Astrocyte (in vitro differentiated cells and primary cell): Measurements from ENCODE around the gene MTARC1. TPM values are rescaled to one million over a fixed set of nuclear protein-coding genes. Genes with fewer than 3 reads are reported as not detected.

Experiments
- DNase-seq: peaks from one replicate; pipeline ENCODE4 v3.0.0-alpha.2; 2010; ENCODE audit warnings: low read depth
- FAIRE-seq: peaks from 2 replicates; lab custom pipeline; 2011; peaks lifted over from hg19 to GRCh38; lab: Jason Lieb, UNC
- H2AFZ ChIP-seq: 2 replicates; pipeline ENCODE4 v1.6.0; 2012; ENCODE audit warnings: low read depth, low read length, inconsistent platforms
- H3K27ac ChIP-seq: 2 replicates; pipeline ENCODE4 v1.5.1; 2011; ENCODE audit warnings: low read depth, low read length, inconsistent platforms
- H3K27me3 ChIP-seq: 2 replicates; pipeline ENCODE4 v1.6.0; 2011; ENCODE audit warnings: low read length, inconsistent platforms; ENCODE audit not compliant: insufficient read depth
- H3K36me3 ChIP-seq: 2 replicates; pipeline ENCODE4 v1.5.1; 2011; ENCODE audit warnings: low read length, inconsistent platforms; ENCODE audit not compliant: insufficient read depth
- H3K4me1 ChIP-seq: 2 replicates; pipeline ENCODE4 v1.5.1; 2011; ENCODE audit warnings: low read length, inconsistent platforms; ENCODE audit not compliant: insufficient read depth
- H3K4me2 ChIP-seq: 2 replicates; pipeline ENCODE4 v1.6.0; 2012; ENCODE audit warnings: low read length, inconsistent platforms
- H3K4me3 ChIP-seq: 2 replicates; pipeline ENCODE4 v1.5.1; 2011; ENCODE audit warnings: low read depth, mild to moderate bottlenecking, low read length, inconsistent platforms; ENCODE audit not compliant: insufficient read depth
- H3K79me2 ChIP-seq: 2 replicates; pipeline ENCODE4 v1.6.0; 2012; ENCODE audit warnings: mild to moderate bottlenecking, low read length, inconsistent platforms; ENCODE audit not compliant: insufficient read depth
- H3K9ac ChIP-seq: 2 replicates; pipeline ENCODE4 v1.6.0; 2012; ENCODE audit warnings: mild to moderate bottlenecking, low read length, inconsistent platforms
- H3K9me3 ChIP-seq: 2 replicates; pipeline ENCODE4 v1.5.1; 2012; ENCODE audit warnings: low read depth, mild to moderate bottlenecking, low read length, inconsistent platforms; ENCODE audit not compliant: insufficient read depth
- H4K20me1 ChIP-seq: 2 replicates; pipeline ENCODE4 v1.6.0; 2012; ENCODE audit warnings: low read length, inconsistent platforms; ENCODE audit not compliant: insufficient read depth
- H3K27ac Mint-ChIP-seq: one replicate; pipeline ENCODE4 v1.8.0; 2021; ENCODE audit warnings: mild to moderate bottlenecking, mixed read lengths; ENCODE audit not compliant: unreplicated experiment
- H3K27me3 Mint-ChIP-seq: one replicate; pipeline ENCODE4 v1.8.0; 2021; ENCODE audit warnings: low read depth, mixed read lengths; ENCODE audit not compliant: unreplicated experiment
- H3K36me3 Mint-ChIP-seq: one replicate; pipeline ENCODE4 v1.8.0; 2021; ENCODE audit warnings: low read depth, mixed read lengths; ENCODE audit not compliant: unreplicated experiment
- H3K4me1 Mint-ChIP-seq: one replicate; pipeline ENCODE4 v1.8.0; 2021; ENCODE audit warnings: low read depth, mixed read lengths; ENCODE audit not compliant: unreplicated experiment
- H3K4me3 Mint-ChIP-seq: one replicate; pipeline ENCODE4 v1.8.0; 2021; ENCODE audit warnings: mild to moderate bottlenecking, moderate library complexity, mixed read lengths; ENCODE audit not compliant: unreplicated experiment
- H3K9me3 Mint-ChIP-seq: one replicate; pipeline ENCODE4 v1.8.0; 2021; ENCODE audit warnings: mild to moderate bottlenecking, mixed read lengths; ENCODE audit not compliant: unreplicated experiment
- EZH2 ChIP-seq: IDR thresholded peaks from 2 replicates; pipeline ENCODE4 v1.6.1; 2012; ENCODE audit warnings: mild to moderate bottlenecking, low read length, inconsistent platforms; ENCODE audit not compliant: insufficient read depth
- total RNA-seq: library from RNA; stranded (reverse); gene quantifications from 2 replicates; pipeline ENCODE4 v1.2.1, GENCODE V29; 2021
- TF ChIP-seq, protein P1 (sequence below): IDR thresholded peaks from 2 replicates; pipeline ENCODE4 v1.5.1; 2011; ENCODE audit warnings: low read depth, mild to moderate bottlenecking, inconsistent platforms, low read length, moderate library complexity; ENCODE audit not compliant: insufficient read depth

The MTARC1 gene
- total RNA-seq, 1 donor from 2014 or later: 8.5 TPM

- no peak overlapping the region for H3K9ac ChIP-seq
- Mint-ChIP-seq H3K36me3 (peaks cover 5% of the 10 kb centered on the region), H3K27me3 (peaks cover 6% of the 10 kb centered on the region), H3K9me3 (peaks cover 3% of the 10 kb centered on the region), H3K27ac (no peak overlapping the region), H3K4me3 (no peak overlapping the region), H3K4me1 (peaks cover 9% of the 10 kb centered on the region)
- H3K79me2 ChIP-seq: no peaks in the 10 kb centered on the region
- TF ChIP-seq EZH2: no peak
- TF ChIP-seq, protein P1, sequence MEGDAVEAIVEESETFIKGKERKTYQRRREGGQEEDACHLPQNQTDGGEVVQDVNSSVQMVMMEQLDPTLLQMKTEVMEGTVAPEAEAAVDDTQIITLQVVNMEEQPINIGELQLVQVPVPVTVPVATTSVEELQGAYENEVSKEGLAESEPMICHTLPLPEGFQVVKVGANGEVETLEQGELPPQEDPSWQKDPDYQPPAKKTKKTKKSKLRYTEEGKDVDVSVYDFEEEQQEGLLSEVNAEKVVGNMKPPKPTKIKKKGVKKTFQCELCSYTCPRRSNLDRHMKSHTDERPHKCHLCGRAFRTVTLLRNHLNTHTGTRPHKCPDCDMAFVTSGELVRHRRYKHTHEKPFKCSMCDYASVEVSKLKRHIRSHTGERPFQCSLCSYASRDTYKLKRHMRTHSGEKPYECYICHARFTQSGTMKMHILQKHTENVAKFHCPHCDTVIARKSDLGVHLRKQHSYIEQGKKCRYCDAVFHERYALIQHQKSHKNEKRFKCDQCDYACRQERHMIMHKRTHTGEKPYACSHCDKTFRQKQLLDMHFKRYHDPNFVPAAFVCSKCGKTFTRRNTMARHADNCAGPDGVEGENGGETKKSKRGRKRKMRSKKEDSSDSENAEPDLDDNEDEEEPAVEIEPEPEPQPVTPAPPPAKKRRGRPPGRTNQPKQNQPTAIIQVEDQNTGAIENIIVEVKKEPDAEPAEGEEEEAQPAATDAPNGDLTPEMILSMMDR: no peak
- H3K27ac ChIP-seq: no peak overlapping the region
- FAIRE-seq (no peak), DNase-seq (no peak)
- no peaks in the 10 kb centered on the region for H3K36me3 ChIP-seq
- H4K20me1 ChIP-seq: no peaks in the 10 kb centered on the region
- H3K9me3 ChIP-seq: no peaks in the 10 kb centered on the region
- H3K4me3 ChIP-seq: no peak overlapping the region
- H3K27me3 ChIP-seq: no peaks in the 10 kb centered on the region
- no peak overlapping the region for H2AFZ ChIP-seq
- no peaks in the 10 kb centered on the region for H3K4me1 ChIP-seq
- no peak overlapping the region for H3K4me2 ChIP-seq
Measured at GRCh38 chr1:220796530-220796929, 9.8 kb downstream of the MTARC1 start.

GRCh38 chr1:220797044-220797443 lies 10.3 kb downstream of the MTARC1 start:
- no peaks in the 10 kb centered on the region for H3K79me2 ChIP-seq
- no peaks in the 10 kb centered on the region for H3K4me1 ChIP-seq
- no peak overlapping the region for H3K9ac ChIP-seq
- TF ChIP-seq, protein P1: no peak
- TF ChIP-seq EZH2: no peak
- Mint-ChIP-seq H3K36me3 (peaks cover 5% of the 10 kb centered on the region), H3K4me1 (peaks cover 9% of the 10 kb centered on the region), H3K27me3 (peaks cover 6% of the 10 kb centered on the region), H3K9me3 (peaks cover 3% of the 10 kb centered on the region), H3K27ac (no peak overlapping the region), H3K4me3 (no peak overlapping the region)
- DNase-seq: no peak
- no peak for FAIRE-seq
- no peaks in the 10 kb centered on the region for H3K9me3 ChIP-seq
- no peak overlapping the region for H3K27ac ChIP-seq
- H3K4me2 ChIP-seq: no peak overlapping the region
- H3K4me3 ChIP-seq: no peak overlapping the region
- H3K27me3 ChIP-seq: no peaks in the 10 kb centered on the region
- H4K20me1 ChIP-seq: no peaks in the 10 kb centered on the region
- H3K36me3 ChIP-seq: no peaks in the 10 kb centered on the region
- no peak overlapping the region for H2AFZ ChIP-seq

DNA sequence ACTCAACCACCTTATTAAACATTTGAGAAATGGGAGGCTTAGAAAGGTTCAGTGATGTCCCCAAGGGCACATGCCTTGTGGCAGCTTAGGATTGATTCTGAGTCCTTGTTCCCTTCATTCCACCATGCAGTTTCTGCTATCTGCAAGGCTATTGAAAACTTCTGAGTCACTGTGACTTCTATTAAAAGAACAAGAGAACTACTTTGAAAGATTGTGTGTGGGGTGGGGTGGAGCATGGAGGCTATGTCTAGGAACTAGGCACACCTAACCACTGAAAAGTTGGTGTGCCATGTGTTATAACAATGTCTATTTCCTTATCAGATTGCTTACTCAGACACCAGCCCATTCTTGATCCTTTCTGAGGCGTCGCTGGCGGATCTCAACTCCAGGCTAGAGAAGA lies 10.8 kb downstream of the MTARC1 start:
- no peaks in the 10 kb centered on the region for H3K4me1 ChIP-seq
- DNase-seq: peak; percentile 18
- no peak overlapping the region for H3K27ac Mint-ChIP-seq
- no peaks in the 10 kb centered on the region for H3K9me3 ChIP-seq
- no peaks in the 10 kb centered on the region for H3K27me3 ChIP-seq
- H3K4me3 ChIP-seq: no peak overlapping the region
- peaks cover 5% of the 10 kb centered on the region for H3K36me3 Mint-ChIP-seq
- FAIRE-seq: no peak
- no peak for TF ChIP-seq EZH2
- TF ChIP-seq, protein P1: no peak
- no peaks in the 10 kb centered on the region for H3K79me2 ChIP-seq
- H3K27ac ChIP-seq: no peak overlapping the region
- H3K36me3 ChIP-seq: no peaks in the 10 kb centered on the region
- H3K4me2 ChIP-seq: no peak overlapping the region
- H3K4me3 Mint-ChIP-seq: no peak overlapping the region
- H2AFZ ChIP-seq: no peak overlapping the region
- peaks cover 9% of the 10 kb centered on the region for H3K4me1 Mint-ChIP-seq
- peaks cover 6% of the 10 kb centered on the region for H3K27me3 Mint-ChIP-seq
- H3K9me3 Mint-ChIP-seq: peaks cover 3% of the 10 kb centered on the region
- no peaks in the 10 kb centered on the region for H4K20me1 ChIP-seq
- no peak overlapping the region for H3K9ac ChIP-seq
